Left lung (tissue), 10 donors: ENCODE measurements around the gene POLR2C. TPM values are rescaled to one million over a fixed set of nuclear protein-coding genes. Genes with fewer than 3 reads are reported as not detected.
A peak's percentile ranks its signal among the peaks of the same experiment; 100 is the strongest.

Source experiments
- ATAC-seq: fragments of 200-7000 bp; cut with Tn5 transposase; one replicate; pipeline ENCODE4 v1.9.1; 2020; ENCODE audit warnings: moderate library complexity
- DNase-seq, 4 donors: peaks; one replicate each; pipeline ENCODE4 v3.0.0-alpha.2; 2013 to 2020
- H3K27ac ChIP-seq, 2 donors: fragments of 200-600 bp; sonication (generic) in 1 of 2; one replicate each; pipeline versions ENCODE4 v1.5.0 to v1.8.0; 2020 to 2021
- H3K27me3 ChIP-seq, 2 donors: fragments of 200-600 bp; sonication (generic) in 1 of 2; one replicate each; pipeline versions ENCODE4 v1.5.0 to v1.8.0; 2020 to 2021
- H3K36me3 ChIP-seq, 2 donors: fragments of 200-600 bp; sonication (generic) in 1 of 2; one replicate each; pipeline versions ENCODE4 v1.5.0 to v1.8.0; 2020 to 2021
- H3K4me1 ChIP-seq, 2 donors: fragments of 200-600 bp; one replicate each; pipeline ENCODE4 v1.8.0; 2021
- H3K4me3 ChIP-seq, 2 donors: fragments of 200-600 bp; sonication (generic) in 1 of 2; one replicate each; pipeline versions ENCODE4 v1.5.0 to v1.8.0; 2020 to 2021; ENCODE audit warnings: mild to moderate bottlenecking in 1 of 2
- H3K9me3 ChIP-seq, 2 donors: fragments of 200-600 bp; sonication (generic) in 1 of 2; one replicate each; pipeline versions ENCODE4 v1.5.0 to v1.8.0; 2020 to 2021
- intact Hi-C, 2 donors: fragments of 100-400 bp; cut with DNase I; formaldehyde crosslinking; loops; one replicate each; pipeline versions ENCODE4 v1.11.2 to v1.14.2; 2022
- polyA plus RNA-seq, 6 donors: library from polyadenylated mRNA; unstranded; fragments of 120-200 nt; gene quantifications; one replicate each; pipeline ENCODE4 v1.2.1, GENCODE V29; 2013; ENCODE audit not compliant: insufficient read length in 6 of 6
- total RNA-seq, 2 donors: library from RNA; stranded (reverse); fragmentation: NEBNext Ultra II Directional; extraction: Animal tissue kit (Norgen Biotek cat#: 25700); gene quantifications; one replicate each; pipeline ENCODE4 v1.2.1, GENCODE V29; 2021
- TF ChIP-seq, protein P1 (sequence below), 2 donors: fragments of 200-600 bp; sonication (generic) in 1 of 2; IDR thresholded peaks; one replicate each; pipeline versions ENCODE4 v1.5.0 to v1.8.0; 2021; ENCODE audit warnings: antibody characterized with exemption in 2 of 2
- donor health status: DM: no; HTN: yes; CAD: no.
- donor health status: DM: no; HTN: no; CAD: no.

The POLR2C gene
- total and polyA plus RNA-seq, 8 donors = 71.0 to 85.9 (median 81.9) TPM

DNA sequence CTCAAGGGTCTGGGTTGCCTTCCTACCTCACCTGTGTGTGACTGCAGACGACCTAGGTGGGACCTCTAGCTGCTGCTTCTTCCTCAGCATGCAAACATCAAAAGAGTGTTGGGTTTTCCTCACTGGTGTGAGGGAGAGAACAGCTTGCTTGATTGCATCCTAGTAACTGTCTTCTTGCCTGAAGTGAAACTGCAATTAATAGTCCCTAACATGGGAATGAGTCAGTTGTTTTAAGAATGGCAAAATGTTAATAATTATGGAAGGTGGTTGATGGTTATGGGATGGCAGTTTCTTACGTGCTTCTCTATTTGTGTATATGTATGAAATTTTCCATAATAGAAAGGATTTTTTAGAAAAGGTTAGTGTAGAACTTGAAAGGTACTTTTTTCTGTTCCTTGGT lies 5.9 kb downstream of the POLR2C start:
- H3K27ac ChIP-seq = no peak overlapping the region
- TF ChIP-seq, protein P1, sequence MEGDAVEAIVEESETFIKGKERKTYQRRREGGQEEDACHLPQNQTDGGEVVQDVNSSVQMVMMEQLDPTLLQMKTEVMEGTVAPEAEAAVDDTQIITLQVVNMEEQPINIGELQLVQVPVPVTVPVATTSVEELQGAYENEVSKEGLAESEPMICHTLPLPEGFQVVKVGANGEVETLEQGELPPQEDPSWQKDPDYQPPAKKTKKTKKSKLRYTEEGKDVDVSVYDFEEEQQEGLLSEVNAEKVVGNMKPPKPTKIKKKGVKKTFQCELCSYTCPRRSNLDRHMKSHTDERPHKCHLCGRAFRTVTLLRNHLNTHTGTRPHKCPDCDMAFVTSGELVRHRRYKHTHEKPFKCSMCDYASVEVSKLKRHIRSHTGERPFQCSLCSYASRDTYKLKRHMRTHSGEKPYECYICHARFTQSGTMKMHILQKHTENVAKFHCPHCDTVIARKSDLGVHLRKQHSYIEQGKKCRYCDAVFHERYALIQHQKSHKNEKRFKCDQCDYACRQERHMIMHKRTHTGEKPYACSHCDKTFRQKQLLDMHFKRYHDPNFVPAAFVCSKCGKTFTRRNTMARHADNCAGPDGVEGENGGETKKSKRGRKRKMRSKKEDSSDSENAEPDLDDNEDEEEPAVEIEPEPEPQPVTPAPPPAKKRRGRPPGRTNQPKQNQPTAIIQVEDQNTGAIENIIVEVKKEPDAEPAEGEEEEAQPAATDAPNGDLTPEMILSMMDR (IDR thresholded peaks at IDR 0.05) = no peak
- ATAC-seq (no peak), DNase-seq (no peak)
- peaks cover 0 to 92% of the 10 kb centered on the region in 2 donors for H3K36me3 ChIP-seq
- no peak overlapping the region for H3K4me3 ChIP-seq
- no peaks in the 10 kb centered on the region for H3K27me3 ChIP-seq
- no peaks in the 10 kb centered on the region for H3K9me3 ChIP-seq
- peaks cover 18 to 55% of the 10 kb centered on the region in 2 donors for H3K4me1 ChIP-seq
- intact Hi-C loops = no loop called here

DNA sequence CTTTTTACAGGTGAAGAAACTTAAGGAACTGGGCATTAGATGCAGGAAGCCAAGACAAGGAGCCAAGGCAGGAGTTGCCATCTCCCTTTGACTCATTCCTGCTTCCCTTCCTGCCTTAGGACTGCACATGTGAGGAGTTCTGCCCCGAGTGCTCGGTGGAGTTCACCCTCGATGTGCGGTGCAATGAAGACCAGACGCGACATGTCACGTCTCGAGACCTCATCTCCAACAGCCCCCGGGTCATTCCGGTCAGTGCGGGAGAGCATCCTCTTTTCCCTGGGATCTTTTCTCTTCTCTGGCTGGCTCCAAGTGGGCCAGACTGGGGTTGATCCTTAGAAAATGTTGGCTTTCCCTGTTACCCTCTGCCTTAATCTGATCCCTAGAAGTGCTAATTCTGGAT lies 6.6 kb downstream of the POLR2C start:
- TF ChIP-seq, protein P1 (IDR thresholded peaks at IDR 0.05) = no peak
- Histone ChIP-seq H3K4me3 (no peak overlapping the region), H3K4me1 (peaks cover 12 to 48% of the 10 kb centered on the region in 2 donors), H3K27me3 (no peaks in the 10 kb centered on the region), H3K36me3 (peaks cover 0 to 94% of the 10 kb centered on the region in 2 donors), H3K9me3 (no peaks in the 10 kb centered on the region), H3K27ac (no peak overlapping the region)
- intact Hi-C loops = no loop called here
- ATAC-seq (no peak), DNase-seq (no peak)

DNA sequence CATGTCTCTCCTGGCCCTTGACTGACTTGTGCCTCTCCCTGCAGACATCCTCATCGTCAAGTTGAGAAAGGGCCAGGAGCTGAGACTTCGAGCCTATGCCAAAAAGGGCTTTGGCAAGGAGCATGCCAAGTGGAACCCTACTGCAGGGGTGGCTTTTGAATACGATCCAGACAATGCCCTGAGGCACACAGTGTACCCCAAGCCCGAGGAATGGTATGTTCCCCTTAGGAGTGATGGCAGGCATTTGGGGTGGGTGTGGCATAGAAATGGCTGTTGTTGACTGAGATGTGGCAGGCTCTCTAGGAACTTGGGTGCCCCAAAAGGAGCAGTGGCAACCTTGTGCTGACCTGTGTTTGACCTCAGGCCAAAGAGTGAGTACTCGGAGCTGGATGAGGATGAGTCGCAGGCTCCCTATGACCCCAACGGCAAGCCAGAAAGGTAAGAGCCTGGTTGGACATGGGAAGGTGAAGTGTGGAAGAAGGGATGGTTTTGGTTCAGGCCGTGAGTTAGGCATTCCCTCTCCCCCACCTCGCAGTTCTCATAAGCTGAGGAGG lies 7.5 kb downstream of the POLR2C start:
- peaks cover 9 to 40% of the 10 kb centered on the region in 2 donors for H3K4me1 ChIP-seq
- ATAC-seq = peak; percentile 14
- intact Hi-C loops = no loop called here

DNA sequence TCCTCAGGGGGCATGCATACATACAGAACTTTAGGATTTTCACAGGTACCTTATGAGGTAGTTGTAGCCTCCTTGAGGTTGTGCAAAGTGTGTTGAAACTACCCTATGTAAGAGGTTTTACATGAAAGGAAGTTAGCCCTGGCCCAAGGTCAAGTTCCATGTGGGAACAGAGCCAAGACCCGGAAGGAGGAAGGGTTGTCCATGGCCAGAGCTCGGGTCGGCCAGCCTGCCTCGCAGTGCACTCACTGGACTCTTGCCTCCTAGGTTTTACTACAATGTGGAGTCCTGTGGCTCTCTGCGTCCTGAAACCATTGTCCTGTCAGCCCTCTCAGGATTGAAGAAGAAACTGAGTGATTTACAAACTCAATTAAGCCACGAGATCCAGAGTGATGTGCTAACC lies 8.2 kb downstream of the POLR2C start:
- peaks cover 0 to 94% of the 10 kb centered on the region in 2 donors for H3K36me3 ChIP-seq
- H3K27ac ChIP-seq = peak overlapping the region; percentile 27 to 58
- H3K4me1 ChIP-seq = peaks cover 9 to 38% of the 10 kb centered on the region in 2 donors
- no peaks in the 10 kb centered on the region for H3K9me3 ChIP-seq
- no peak overlapping the region for H3K4me3 ChIP-seq
- DNase-seq = peak in 1 of 4 donors; percentile 75
- TF ChIP-seq, protein P1 (IDR thresholded peaks at IDR 0.05) = no peak
- intact Hi-C loops = no loop called here
- ATAC-seq = peak; percentile 71
- H3K27me3 ChIP-seq = no peaks in the 10 kb centered on the region

More for the DNA sequence above, 7.5 kb downstream of the POLR2C start:
- H3K36me3 ChIP-seq = peaks cover 0 to 94% of the 10 kb centered on the region in 2 donors
- H3K27me3 ChIP-seq = no peaks in the 10 kb centered on the region
- H3K27ac ChIP-seq = peak overlapping the region; percentile 4 to 58
- TF ChIP-seq, protein P1 (IDR thresholded peaks at IDR 0.05) = no peak
- H3K9me3 ChIP-seq = no peaks in the 10 kb centered on the region
- DNase-seq = no peak
- no peak overlapping the region for H3K4me3 ChIP-seq

DNA sequence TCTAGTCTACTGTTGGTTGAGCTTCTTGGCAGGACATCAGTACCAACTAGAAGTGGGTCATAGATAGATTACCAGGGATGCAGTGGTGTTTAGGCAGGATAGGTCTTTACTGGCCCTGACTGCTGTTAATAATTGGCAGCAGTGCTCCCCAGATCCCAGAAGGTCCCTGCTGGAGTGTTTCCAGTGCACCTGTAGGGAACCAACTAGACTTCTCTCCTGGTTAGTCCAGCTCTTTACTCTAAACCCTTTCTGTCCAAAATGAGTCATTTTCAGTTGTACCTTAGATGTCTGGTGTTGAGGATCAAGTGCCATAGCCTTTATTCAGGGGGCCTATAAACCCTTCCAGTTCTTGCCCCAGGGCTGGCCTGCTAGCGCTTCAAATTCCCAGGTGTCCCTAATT lies 8.7 kb downstream of the POLR2C start:
- ATAC-seq (peak; percentile 6), DNase-seq (no peak)
- no peaks in the 10 kb centered on the region for H3K27me3 ChIP-seq
- no peak overlapping the region for H3K4me3 ChIP-seq
- peak overlapping the region; percentile 27 to 58 for H3K27ac ChIP-seq
- no peaks in the 10 kb centered on the region for H3K9me3 ChIP-seq
- peaks cover 0 to 89% of the 10 kb centered on the region in 2 donors for H3K36me3 ChIP-seq
- TF ChIP-seq, protein P1 (IDR thresholded peaks at IDR 0.05) = no peak
- intact Hi-C loops = no loop called here
- H3K4me1 ChIP-seq = peaks cover 14 to 39% of the 10 kb centered on the region in 2 donors
